ENCODE data around the gene ATP6V1C2.
"Not testable (repeated sequence)": the region's sequence is repeated elsewhere in the genome, so short reads cannot be mapped to it uniquely, and the experiment has no call there.

ATP6V1C2 gene

GRCh38 chr2:10768063-10768507, 46.7 kb downstream of the ATP6V1C2 start:
- DNase-seq (ENCODE audit: low spot score) = no peak

DNA sequence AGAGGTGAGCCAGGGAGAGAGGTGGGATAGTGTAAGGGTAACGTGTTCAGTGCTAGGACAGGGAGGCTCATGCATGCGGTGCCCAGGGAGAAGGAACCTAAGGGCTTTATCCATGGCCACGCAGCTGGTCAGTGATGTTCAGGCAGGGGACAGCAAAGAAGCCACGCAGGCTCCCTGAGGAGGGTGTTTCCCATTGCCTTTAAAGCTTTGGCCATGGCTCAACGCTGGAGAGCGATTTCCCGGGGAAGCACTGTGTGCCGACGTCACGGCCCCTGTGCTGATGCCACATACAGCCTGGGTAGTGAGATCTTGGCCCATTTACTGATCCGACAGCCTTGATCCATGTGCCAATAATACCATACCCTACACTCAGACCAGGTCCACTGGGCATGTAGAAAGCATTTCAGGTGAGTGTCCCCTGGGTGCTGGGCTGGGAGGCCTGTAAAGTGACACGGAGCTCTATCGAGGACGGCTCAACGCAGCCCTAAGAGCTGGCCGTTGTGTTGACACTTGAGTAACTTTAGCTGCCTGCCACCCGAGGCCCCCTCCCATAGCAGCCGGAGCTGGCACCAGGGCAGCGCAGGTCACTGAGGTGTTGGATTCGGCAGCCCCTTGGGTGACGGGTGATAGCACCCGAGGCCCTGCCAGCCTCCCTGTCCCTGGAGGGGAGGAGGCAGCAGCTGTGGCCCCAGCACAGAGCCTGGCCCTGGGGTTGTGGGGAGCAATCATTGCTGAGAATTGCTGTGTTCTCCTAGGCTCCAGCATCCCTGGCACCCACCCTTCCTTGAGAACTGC, 49.7 kb downstream of the ATP6V1C2 start:
- no peak for DNase-seq (ENCODE audit: low spot score)

- DNase-seq (ENCODE audit: low spot score) = no peak
Measured at GRCh38 chr2:10771786-10772185, 50.4 kb downstream of the ATP6V1C2 start.

DNA sequence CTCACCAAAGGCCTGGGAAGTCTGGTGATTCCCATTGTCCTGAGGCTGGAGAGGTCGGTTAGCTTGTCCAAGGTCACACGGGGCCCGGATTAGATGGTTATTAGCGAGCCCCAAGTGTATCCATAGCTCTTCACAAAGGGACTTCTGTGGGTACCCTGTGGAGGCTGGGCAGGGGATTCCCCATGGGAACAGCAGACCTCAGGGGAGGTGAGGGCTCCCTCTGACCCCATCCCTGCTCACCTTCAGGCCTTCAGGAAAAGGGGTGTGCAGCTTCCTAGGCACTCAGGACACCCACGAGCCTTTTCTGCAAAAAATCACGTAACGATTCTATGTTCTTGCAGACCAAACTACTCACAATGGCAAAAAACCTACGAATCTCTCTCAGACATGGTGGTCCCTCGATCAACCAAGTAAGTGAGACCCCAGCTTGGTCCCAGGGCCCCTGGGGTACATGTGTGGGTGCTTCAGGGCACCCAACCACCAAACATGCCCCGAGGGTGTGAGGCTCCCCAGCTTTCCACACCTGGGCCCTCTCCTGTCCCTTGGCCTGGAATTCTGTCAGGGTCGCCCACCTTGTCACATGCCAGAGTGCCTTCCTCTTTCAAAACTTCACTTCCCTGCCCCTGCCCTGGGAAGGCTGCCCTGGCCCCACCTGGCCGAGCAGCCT, 50.9 kb downstream of the ATP6V1C2 start:
- DNase-seq (ENCODE audit: low spot score) = no peak

GRCh38 chr2:10772868-10773215, 51.4 kb downstream of the ATP6V1C2 start:
- no peak for DNase-seq (ENCODE audit: low spot score)

DNA sequence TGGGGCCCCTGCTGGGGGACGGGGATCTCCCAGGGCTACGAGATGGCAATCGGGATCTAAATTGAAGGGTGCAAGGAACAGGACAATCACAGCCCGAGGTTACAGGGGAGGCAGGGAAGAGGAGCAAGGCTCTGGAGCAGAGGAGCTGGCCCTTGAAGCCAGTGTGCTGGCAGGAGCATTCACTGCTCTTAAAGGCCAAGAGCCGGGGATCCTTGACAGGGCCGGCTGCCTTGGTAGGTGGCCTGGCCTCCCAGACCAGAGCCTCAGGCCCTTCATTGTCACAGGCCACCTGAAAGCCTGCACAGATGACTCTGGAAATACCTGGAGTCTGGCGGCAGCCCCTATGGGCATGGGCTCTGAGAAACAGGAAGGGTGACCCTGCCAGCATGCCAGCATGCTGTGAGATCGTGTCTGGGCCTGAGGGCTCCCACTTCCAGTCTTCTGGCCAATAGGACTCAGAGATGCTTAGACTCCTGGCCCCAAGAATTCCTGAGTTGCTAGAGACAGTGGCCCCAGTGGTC, 52.5 kb downstream of the ATP6V1C2 start:
- no peak for DNase-seq (ENCODE audit: low spot score)

GRCh38 chr2:10774394-10774793, 53.0 kb downstream of the ATP6V1C2 start:
- DNase-seq (ENCODE audit: low spot score) = no peak

DNA sequence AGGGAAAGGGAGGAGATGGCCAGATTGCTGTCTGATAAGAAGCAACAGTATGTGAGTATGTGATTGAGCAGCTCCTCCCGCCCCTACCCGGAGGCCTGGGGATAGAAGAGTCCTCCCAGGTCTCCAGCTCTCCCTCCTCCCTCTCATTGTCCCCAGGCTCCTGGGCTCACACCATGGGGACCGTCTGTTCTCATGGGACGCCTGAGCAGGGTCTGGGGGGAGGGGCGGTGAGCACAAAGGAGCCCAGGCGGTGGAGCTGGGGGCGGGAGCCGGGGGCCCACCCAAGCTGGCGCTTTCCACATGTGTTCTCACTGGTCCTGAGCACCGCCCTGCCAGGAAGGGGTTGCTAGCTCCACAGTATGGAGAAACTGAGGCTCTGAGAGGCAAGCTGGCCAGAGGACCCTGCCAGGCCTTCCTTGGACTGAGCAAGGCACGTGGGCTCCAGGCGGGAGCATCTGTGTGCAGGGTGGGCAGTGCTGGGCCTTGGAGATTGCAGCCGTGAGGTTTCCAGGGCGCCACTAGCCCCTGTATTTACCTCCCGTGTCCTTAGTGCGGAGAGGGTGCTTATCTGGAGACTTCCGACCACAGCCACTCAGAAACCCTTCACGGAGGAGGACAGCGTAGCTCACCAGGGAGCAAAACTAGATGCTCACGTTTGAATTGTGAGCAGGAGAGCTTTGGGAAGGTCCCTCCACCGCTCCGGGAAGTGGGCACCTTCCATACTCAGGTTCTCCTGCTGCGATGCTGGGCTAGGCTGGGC, 53.8 kb downstream of the ATP6V1C2 start:
- DNase-seq (ENCODE audit: low spot score) = no peak

DNA sequence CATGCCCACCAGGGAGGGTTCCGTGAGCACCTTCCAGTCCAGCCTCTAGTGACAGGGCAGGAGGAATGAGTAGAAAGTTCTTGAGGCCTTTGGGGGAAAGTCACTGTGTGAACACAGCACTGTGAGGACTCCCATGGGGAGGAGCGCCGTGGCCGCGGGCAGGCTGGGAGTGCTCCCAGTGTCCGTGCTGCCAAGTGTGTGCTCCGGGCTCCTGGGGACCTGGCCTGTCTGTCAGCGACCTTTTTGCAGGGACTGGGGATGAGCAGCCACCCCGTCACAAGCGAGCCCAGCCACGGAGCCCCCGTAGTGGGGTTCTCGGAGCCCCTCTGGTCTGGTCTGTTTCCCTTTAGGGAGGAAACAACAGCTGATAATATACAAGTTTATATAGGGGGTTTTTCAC, 54.4 kb downstream of the ATP6V1C2 start:
- DNase-seq (ENCODE audit: low spot score) = no peak

DNA sequence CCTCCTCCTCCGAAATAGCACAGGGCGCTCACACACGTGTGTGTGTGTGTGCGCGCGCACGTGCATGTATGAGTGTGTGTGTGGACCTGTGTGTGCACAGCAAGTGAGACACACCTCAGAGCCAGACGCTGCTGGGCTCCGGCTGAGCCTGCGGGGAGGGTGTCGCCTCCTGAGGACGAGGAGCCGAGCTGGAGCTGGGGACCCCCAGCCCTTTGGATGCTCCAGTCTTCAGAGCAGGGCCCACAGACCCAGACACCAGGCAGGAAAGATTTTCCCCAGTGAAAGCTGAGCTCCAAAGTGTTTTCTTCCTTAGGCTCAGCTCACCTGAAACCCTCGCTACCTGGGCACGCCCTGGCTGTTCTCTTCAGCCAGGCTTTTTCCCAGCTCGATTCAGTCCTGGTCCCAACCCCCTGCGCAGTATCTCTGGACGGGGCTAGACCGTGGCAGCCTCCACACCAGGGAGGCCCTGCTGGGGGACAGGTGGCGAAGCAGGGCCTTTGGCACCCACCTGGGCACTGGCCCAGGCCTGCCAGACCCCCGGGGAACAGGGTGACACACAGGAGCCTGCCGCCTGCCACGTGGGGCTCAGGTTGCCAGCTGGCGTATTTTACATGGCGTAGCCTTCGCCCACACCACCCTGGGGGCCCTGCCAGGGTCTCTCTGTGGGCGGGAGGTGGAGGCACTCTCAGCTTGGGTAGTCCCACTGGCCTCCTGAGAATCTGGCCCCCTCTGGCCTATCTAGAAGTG, 55.0 kb downstream of the ATP6V1C2 start:
- DNase-seq (ENCODE audit: low spot score) = no peak

DNA sequence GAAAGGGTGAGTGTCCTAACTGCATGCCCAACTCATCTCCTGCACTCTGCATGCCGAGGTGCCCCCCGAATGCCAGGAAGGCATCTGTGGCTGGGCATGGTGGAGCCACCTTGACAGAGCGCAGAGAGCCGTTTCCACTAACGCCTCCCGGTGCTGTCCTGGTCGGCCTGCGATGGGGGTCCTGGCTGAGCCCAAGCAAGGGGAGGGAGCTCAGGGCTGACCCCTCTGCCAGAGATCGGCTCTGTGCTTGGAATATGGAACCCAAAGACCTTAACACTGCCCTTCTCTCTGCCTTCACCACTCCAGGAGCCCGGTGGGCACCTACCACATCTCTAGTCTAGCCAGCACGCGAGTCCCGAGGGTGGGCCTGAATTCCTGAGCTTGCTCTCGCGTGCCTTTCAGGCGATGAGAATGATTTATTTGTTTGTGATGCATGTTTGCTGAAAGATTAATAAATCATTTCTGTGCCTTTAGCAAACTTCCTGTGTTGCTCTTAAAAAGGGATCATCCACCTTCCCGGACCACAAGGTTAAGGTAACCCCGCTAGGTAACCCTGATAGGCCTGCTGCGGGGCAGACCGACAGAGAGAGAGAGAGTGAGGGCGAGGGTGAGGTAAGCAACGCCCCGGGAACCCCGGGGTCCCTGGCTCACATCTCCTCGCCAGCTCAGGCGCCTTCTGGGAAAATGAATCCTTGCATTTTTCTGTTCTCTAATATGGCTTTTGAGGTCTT, 55.8 kb downstream of the ATP6V1C2 start:
- DNase-seq (ENCODE audit: low spot score) = no peak

DNA sequence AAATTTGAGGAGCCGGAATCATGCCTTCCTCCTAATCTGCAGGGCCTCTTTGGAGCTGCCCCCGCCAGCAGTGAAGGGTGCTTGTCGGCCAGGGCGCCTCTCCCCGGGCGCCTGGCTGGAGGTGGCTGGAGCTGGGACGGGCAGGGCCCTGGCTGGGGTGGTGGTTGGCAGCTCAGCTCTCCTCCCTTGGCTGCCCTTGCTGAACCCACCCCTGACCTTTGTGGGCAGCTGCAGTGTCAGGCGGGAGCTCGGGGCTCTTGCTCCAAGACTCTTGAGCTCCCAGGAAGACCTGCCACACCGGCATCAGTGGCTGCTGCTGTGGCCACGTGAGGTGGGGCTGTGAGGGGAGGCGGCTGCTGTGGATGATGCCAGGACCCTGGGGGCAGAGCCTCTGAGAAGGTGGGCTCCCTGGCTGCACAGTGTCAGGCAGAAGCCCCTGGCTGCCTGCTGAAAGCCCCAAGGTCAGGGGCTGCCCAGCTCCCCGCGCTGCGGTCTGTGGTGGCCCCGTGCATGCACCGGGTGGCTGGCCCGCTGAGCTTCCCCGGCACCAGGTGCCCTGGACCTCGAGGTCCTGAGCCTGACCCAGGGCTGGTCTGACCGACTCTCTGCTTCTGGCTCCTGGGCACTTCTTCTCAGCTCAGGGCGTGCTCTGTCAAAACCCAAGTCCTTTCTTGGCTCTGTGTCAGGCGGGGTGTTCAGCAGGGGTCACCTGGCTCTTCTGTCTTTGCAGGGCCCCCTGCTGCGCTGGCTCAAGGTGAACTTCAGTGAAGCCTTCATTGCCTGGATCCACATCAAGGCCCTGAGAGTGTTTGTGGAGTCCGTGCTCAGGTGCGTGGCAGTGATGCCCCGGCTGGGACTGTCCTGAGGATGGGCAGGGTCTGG, 56.7 kb downstream of the ATP6V1C2 start:
- no peak for DNase-seq (ENCODE audit: low spot score)

DNA sequence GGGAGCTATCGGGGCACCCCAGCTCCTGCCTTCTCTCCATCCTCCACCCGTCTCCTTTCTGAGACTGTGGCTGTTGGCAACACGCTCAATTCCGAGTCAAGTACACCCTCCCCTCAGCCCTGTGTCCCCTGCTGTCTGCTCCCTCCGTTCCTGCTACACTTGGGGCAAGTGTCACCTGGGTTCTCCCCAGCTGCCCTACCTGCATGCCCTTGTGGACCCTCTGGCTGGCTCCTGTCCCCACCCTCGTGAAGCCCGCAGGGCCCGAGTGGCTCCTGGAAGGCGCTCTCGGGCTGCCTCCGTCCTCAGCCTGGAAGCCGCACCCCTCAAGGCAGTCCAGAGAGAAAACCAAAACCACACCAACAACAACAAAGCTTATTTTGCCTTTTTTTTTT, 57.3 kb downstream of the ATP6V1C2 start:
- DNase-seq (ENCODE audit: low spot score) = no peak

GRCh38 chr2:10779776-10780490, 58.5 kb downstream of the ATP6V1C2 start:
- DNase-seq (ENCODE audit: low spot score) = no peak

DNA sequence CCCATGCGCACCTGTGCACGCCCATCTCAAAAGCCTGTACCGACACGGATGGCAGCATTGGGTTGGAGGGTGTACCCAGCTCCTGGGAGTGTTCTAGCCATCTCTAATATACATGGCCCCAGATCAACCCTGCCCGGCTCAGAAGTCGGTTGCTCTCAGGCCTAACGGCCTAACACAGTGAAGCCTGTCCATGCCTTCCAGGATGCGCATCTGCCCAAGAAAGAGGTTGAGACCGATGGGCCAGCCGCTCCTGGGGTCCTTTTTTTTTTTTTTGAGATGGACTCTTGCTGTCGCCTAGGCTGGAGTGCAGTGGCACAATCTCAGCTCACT, 59.0 kb downstream of the ATP6V1C2 start:
- no peak for DNase-seq (ENCODE audit: low spot score)

- not testable (repeated sequence) for DNase-seq (ENCODE audit: low spot score)
Measured at GRCh38 chr2:10780821-10781220, 59.4 kb downstream of the ATP6V1C2 start.

GRCh38 chr2:10781746-10782145, 60.3 kb downstream of the ATP6V1C2 start:
- DNase-seq (ENCODE audit: low spot score) = no peak

DNA sequence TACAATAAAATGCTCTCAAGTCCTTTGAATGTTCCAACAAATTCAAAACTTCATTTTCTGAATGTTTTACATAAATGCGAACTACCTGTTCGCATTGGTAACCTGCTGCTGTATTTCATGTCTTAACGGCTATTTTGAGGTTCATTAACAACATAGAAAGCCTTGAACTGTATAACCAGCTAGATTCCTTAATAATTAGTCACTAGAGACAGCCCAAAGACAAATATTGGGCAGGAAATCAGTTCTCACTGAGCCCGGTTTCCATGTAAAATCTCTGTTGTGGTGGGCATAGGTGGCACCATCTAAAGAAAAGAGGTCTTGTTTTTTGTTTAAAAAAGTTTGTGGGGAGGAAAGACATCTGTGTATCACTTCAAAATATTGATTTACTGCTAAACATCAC, 62.0 kb downstream of the ATP6V1C2 start:
- no peak for DNase-seq (ENCODE audit: low spot score)

GRCh38 chr2:10784719-10785118, 63.3 kb downstream of the ATP6V1C2 start:
- DNase-seq (ENCODE audit: low spot score) = no peak
